Epithelial cell of esophagus (primary cell): ENCODE data around the gene ATP5F1E.

Experiments
- DNase-seq: peaks from one replicate; pipeline ENCODE4 v3.0.0; 2010; ENCODE audit warnings: low read depth
- H3K4me3 ChIP-seq: 2 replicates; pipeline ENCODE4 v1.5.1; 2011; ENCODE audit warnings: mild to moderate bottlenecking, low read length, control low read depth
- TF ChIP-seq, protein P1 (sequence below): IDR thresholded peaks from 2 replicates; pipeline ENCODE4 v1.5.1; 2011; ENCODE audit warnings: low read depth, mild to moderate bottlenecking, low read length, control low read depth, inconsistent platforms; ENCODE audit not compliant: insufficient read depth; ENCODE audit errors: missing control alignments

ATP5F1E gene

DNA sequence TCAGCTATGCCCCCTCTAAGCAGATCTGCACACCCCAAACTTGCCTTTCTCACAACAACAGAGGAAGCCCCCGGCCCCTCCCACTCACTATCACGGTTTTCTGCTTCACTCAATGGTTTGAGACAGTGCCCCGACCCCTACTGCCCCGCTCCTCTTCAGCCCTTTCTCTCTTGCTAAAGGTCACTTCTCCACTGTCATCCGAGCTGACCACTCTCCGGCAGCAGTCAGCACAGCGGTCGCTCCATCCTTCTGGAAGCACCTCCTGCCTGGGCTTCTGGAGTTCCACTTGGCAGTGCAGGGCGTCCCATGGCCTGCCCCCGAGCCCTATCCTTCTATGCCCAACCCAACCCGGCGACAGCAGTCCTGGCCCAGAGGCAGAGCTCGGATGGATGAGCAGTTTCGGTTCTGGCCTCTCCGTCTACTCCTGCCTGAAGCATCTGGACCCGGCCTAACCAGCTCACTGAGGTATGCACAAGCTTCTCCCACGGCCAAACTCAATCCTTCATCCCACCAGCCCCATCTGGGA, 29.2 kb downstream of the ATP5F1E start:
- no peak overlapping the region for H3K4me3 ChIP-seq
- no peak for DNase-seq
- TF ChIP-seq, protein P1, sequence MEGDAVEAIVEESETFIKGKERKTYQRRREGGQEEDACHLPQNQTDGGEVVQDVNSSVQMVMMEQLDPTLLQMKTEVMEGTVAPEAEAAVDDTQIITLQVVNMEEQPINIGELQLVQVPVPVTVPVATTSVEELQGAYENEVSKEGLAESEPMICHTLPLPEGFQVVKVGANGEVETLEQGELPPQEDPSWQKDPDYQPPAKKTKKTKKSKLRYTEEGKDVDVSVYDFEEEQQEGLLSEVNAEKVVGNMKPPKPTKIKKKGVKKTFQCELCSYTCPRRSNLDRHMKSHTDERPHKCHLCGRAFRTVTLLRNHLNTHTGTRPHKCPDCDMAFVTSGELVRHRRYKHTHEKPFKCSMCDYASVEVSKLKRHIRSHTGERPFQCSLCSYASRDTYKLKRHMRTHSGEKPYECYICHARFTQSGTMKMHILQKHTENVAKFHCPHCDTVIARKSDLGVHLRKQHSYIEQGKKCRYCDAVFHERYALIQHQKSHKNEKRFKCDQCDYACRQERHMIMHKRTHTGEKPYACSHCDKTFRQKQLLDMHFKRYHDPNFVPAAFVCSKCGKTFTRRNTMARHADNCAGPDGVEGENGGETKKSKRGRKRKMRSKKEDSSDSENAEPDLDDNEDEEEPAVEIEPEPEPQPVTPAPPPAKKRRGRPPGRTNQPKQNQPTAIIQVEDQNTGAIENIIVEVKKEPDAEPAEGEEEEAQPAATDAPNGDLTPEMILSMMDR = no peak

DNA sequence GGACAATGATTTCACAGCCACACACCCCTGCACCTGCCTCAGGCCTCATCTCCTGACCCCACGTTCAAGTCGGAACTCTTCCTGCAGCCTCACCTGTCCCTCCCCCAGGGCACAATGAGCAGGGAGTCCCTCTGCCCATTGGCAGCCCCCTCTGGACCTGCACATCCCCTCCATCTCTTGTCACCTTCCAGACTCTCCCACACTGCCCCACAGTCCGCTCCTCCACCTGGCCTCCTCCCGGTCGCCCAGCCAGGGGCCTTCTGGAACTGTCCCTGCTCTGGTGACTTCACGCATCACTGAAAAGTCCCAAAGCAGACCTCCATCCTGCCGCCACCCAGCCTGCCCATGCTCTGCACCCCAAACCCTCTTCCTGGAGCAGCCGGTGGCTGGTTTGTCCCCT, 29.7 kb downstream of the ATP5F1E start:
- no peak for DNase-seq
- H3K4me3 ChIP-seq = no peak overlapping the region
- TF ChIP-seq, protein P1 = no peak

DNA sequence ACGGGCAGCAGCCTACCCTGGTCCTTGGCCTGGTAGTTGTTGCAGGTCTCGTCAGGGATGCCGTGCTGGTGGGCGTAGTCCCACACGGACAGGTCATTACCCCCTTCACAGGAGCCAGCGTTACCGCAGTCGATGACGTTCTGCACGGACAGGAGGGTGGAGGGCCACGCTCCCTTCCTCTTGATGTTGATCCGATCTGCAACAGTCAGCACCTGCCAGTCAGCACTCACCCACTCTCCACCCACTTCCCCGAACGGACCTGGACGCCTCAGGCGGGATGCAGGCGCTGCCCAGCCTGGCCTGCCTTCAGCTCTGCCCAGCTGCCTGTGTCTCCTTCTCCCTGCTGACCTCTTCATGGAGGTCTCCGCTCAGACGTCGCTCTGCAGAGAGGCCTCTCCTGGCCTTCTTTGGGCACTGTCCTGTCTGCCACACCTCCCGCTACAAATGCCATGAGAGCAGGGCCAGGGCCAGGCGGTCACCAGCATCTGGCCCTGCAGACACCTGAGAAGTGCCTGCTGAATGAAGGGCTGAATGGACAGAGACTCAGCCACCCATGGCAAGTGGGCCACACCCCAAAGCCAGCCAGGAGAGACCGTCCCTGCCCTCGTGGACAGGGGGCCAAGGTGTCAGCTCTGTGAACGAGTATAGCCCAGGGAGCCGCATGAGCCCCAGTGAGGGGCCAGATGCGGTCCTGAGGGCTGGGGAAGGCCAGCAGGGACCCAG, 30.5 kb downstream of the ATP5F1E start:
- TF ChIP-seq, protein P1 = no peak
- H3K4me3 ChIP-seq = no peak overlapping the region
- no peak for DNase-seq

DNA sequence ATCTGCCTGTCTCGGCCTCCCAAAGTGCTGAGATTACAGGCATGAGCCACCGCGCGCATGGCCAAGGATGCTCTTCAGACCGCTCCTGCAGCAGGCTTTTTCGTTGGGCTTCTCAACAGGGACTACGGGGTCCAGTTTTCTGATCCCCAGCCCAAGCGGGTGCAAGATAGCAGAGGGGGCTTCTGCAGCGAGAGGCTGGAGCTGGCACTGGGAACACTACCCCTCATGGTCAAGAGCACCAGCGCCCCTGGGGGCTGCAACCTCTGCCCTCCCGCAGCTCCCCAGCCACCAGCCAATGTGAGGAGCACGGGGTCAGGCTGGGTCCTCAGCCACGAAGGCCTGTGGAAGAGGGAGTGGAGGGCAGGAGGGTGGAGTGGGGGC, 31.1 kb downstream of the ATP5F1E start:
- DNase-seq = no peak
- TF ChIP-seq, protein P1 = no peak
- H3K4me3 ChIP-seq = no peak overlapping the region

DNA sequence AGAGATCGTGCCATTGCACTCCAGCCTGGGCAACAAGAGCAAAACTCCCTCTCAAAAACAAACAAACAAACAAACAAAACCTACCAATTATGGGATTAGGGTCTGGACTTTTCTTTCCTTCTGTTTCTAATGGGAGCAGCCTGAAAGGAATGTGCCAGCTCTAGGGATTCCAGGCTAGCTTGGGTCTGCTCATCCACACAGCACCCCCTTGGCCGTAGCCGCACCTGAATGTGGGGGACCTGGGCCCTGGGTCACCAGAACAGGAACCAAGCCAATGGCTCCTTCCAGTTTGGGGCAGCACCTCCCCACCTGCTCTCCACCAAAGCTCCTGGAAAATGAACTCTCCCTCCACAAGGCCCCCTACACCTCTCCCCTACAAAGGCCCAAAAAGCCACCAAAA, 31.8 kb downstream of the ATP5F1E start:
- DNase-seq = no peak
- H3K4me3 ChIP-seq = no peak overlapping the region
- TF ChIP-seq, protein P1 = no peak

DNA sequence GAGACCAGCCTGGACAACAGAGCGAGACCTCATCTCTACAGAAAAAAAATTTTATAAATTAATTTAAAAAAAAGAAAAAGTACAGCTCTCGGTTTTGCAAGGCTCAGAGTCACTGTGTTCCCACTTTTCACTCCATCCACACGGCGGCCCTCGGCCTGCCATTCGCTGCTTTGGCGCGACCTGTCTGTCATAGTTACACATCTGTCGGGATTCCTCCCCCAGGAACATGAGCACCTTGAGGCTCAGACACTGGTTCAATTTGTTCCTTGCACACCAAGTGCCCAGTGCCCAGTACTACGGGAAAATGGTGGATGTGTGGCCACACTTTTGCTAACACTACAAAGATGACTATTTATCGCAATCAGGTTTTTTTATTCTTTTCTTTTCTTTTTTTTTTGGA, 33.5 kb downstream of the ATP5F1E start:
- no peak for DNase-seq
- H3K4me3 ChIP-seq = no peak overlapping the region
- TF ChIP-seq, protein P1 = no peak
